ENCODE measurements around the gene KCNJ12. TPM values are rescaled to one million over a fixed set of nuclear protein-coding genes. Genes with fewer than 3 reads are reported as not detected.

The KCNJ12 gene
- polyA plus RNA-seq, 3 donors, result not detected

DNA sequence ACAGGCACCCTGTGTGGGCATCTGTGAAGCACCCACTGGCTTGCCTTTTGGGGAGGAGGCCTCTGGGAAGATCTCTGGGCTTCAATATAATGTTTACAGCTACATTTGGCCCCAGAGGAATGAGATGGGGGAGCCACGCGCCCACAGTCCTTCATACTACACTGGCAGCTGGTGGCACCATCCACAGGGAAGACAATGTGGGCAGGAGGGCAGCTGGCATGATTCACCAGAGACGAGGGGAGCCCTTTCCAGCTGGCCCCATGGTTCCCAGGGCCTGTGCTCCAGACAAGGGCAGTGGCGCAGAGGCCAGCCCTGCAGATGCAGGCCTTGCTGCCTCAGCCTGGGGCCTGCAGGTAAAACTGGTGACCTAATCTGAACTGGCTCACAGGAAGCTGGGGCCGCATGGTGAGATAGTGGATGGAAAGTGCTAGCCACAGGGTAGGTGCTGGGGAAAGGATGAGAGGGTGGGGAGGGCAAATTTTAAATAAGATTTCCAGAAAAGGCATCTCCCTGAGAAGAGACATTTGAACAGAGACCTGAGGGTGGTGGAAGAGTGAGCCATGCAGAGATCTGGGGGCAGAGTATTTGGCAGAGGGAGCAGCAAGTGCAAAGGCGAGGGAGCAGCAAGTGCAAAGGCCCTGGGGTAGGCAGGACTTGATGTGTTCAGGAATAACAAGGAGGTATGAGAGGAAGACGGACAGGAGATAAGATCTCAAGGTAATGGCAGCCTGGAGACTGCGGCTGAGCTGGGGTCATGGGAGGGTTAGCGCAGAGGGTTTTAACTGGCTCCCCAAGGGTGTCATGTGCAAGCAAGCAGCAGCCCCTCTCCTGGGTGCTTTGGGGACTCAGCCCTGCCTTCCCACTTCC is 12.1 kb upstream of the KCNJ12 start:
- H4K20me1 ChIP-seq (ENCODE audit: insufficient read depth, low read length), result no peaks in the 10 kb centered on the region
- H3K4me2 ChIP-seq (replicated peaks; ENCODE audit: extremely low read depth, low read length, poor library complexity, severe bottlenecking), result no peak overlapping the region
- H3K4me1 ChIP-seq (ENCODE audit: control insufficient read depth in 1 of 2, insufficient read depth in 2 of 2, low read length in 2 of 2), result no peaks in the 10 kb centered on the region
- no peak overlapping the region for H3K9ac ChIP-seq (ENCODE audit: insufficient read depth, low read length, poor library complexity, severe bottlenecking)
- Mint-ChIP-seq H3K27ac (peak overlapping the region in 1 of 7 donors; percentile 43), H3K4me3 (no peak overlapping the region), H3K4me1 (peaks cover 3% of the 10 kb centered on the region), H3K27me3 (ENCODE audit: low read depth in 3 of 3) (peaks cover 0 to 7% (median 1%) of the 10 kb centered on the region in 3 donors), H3K9me3 (peaks cover 0 to 2% (median 0%) of the 10 kb centered on the region in 7 donors), H3K36me3 (no peaks in the 10 kb centered on the region)
- no peaks in the 10 kb centered on the region for H3K9me3 ChIP-seq (replicated peaks in 1 of 2; ENCODE audit: control insufficient read depth in 1 of 2, insufficient read depth in 1 of 2, low read length in 2 of 2)
- intact Hi-C loops (cut with micrococcal nuclease), result no loop called here
- no peaks in the 10 kb centered on the region for H3K27me3 ChIP-seq (ENCODE audit: control insufficient read depth in 2 of 2, insufficient read depth in 2 of 2, low read length in 2 of 2)
- TF ChIP-seq CTCF (IDR thresholded peaks at IDR 0.05), result no peak
- H3K36me3 ChIP-seq (replicated peaks in 1 of 2; ENCODE audit: control insufficient read depth in 1 of 2, insufficient read depth in 2 of 2, low read length in 2 of 2), result no peaks in the 10 kb centered on the region
- no peak overlapping the region for H2AFZ ChIP-seq (ENCODE audit: insufficient read depth, low read depth, low read length, poor library complexity, severe bottlenecking)
- WGBS (ENCODE audit: insufficient coverage), result 95% methylated on average over 7 of the region's 9 CpGs
- no peak overlapping the region for H3K27ac ChIP-seq (ENCODE audit: low read depth in 1 of 2, low read length in 2 of 2)
- no peaks in the 10 kb centered on the region for H3K79me2 ChIP-seq (ENCODE audit: insufficient read depth, low read length)
- no peak for DNase-seq
- H3K4me3 ChIP-seq (replicated peaks in 1 of 3; ENCODE audit: low read depth in 2 of 3, low read length in 3 of 3), result no peak overlapping the region

DNA sequence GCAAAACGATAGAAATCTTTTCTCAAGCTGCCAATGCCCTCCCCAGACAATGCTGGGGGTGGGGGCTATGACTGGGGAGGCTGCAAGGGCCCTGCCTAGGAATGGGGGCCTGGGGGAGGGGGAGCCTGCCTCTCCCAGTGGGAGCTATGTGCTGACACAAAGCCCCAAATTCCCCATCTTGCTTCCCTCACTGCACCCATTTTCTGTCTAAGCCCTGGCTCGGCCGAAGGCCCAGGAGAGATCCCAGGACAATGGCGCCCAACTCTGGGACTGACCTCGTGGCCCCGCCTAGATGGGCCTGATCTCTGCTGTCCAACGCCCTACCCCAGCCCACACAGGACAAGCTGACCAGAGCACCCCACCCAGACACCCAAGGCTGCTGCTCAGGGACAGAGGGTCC is 11.1 kb upstream of the KCNJ12 start:
- intact Hi-C loops (cut with micrococcal nuclease), result no loop called here

More for the DNA sequence above, 11.1 kb upstream of the KCNJ12 start:
- Histone ChIP-seq H3K79me2 (ENCODE audit: insufficient read depth, low read length) (no peaks in the 10 kb centered on the region), H3K4me2 (replicated peaks; ENCODE audit: extremely low read depth, low read length, poor library complexity, severe bottlenecking) (no peak overlapping the region), H2AFZ (ENCODE audit: insufficient read depth, low read depth, low read length, poor library complexity, severe bottlenecking) (no peak overlapping the region), H3K4me3 (replicated peaks in 1 of 3; ENCODE audit: low read depth in 2 of 3, low read length in 3 of 3) (no peak overlapping the region), H3K36me3 (replicated peaks in 1 of 2; ENCODE audit: control insufficient read depth in 1 of 2, insufficient read depth in 2 of 2, low read length in 2 of 2) (no peaks in the 10 kb centered on the region), H3K27me3 (ENCODE audit: control insufficient read depth in 2 of 2, insufficient read depth in 2 of 2, low read length in 2 of 2) (no peaks in the 10 kb centered on the region), H3K4me1 (ENCODE audit: control insufficient read depth in 1 of 2, insufficient read depth in 2 of 2, low read length in 2 of 2) (no peaks in the 10 kb centered on the region), H4K20me1 (ENCODE audit: insufficient read depth, low read length) (no peaks in the 10 kb centered on the region), H3K9ac (ENCODE audit: insufficient read depth, low read length, poor library complexity, severe bottlenecking) (no peak overlapping the region), H3K9me3 (replicated peaks in 1 of 2; ENCODE audit: control insufficient read depth in 1 of 2, insufficient read depth in 1 of 2, low read length in 2 of 2) (no peaks in the 10 kb centered on the region), H3K27ac (ENCODE audit: low read depth in 1 of 2, low read length in 2 of 2) (no peak overlapping the region)
- Mint-ChIP-seq H3K27ac (peak overlapping the region in 1 of 7 donors; percentile 30), H3K36me3 (no peaks in the 10 kb centered on the region), H3K9me3 (peaks cover 0 to 2% (median 0%) of the 10 kb centered on the region in 7 donors), H3K4me3 (no peak overlapping the region), H3K4me1 (peaks cover 3% of the 10 kb centered on the region), H3K27me3 (ENCODE audit: low read depth in 3 of 3) (peaks cover 0 to 6% (median 1%) of the 10 kb centered on the region in 3 donors)
- WGBS (ENCODE audit: insufficient coverage), result 77% methylated on average over 6 of the region's 7 CpGs
- no peak for TF ChIP-seq CTCF (IDR thresholded peaks at IDR 0.05)
- DNase-seq, result no peak

All from CD14-positive monocyte (primary cell).